HG03025 (cell line): Measurements from ENCODE around the gene HLA-DPA1.

Experiments used
- ATAC-seq: cut with Tn5 transposase; IDR thresholded peaks from one replicate; pipeline ENCODE4 v1.9.1; 2021; ENCODE audit warnings: mild to moderate bottlenecking, moderate library complexity; ENCODE audit not compliant: unreplicated experiment, low FRiP score

Gene HLA-DPA1

DNA sequence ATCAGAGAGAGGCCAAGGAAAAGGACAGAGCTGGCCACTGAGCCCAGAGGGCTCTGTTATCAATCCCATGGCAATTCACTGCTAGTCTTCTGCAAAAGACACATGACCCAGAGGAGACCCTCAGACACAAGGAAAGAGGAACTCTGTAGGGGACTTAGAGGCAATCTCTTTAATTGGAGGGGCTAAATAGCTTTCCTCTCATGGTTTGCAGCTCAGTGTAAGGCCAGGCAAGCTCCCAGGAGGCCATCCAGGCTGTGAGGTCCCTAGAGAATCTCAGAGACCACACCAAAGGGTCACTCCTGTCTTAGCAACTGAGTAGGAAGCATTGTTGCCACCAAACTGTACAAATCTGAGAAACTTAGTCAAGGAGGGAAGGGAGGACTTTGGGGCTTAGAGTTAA, 54.1 kb downstream of the HLA-DPA1 start:
- no peak for ATAC-seq

- ATAC-seq: no peak
Measured at GRCh38 chr6:33018904-33019303, 54.5 kb downstream of the HLA-DPA1 start.

DNA sequence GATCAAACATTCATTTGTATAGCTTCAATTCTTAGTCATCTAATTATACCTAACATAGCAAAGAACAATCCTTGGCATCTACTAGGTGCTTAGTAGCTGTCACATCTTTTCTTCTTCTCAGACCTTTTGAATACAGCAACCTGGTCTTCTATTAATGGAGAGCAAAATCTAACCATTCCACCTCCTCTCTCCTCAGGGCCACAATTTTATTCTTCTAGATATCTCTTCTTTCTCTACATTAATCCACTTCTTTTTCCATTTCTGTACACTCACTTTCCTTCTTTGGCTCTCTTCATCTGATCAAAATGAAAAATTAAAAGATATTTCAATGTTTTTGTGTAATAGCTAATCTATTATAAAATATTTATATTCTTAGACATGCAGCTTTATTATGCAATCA, 55.0 kb downstream of the HLA-DPA1 start:
- ATAC-seq: no peak

DNA sequence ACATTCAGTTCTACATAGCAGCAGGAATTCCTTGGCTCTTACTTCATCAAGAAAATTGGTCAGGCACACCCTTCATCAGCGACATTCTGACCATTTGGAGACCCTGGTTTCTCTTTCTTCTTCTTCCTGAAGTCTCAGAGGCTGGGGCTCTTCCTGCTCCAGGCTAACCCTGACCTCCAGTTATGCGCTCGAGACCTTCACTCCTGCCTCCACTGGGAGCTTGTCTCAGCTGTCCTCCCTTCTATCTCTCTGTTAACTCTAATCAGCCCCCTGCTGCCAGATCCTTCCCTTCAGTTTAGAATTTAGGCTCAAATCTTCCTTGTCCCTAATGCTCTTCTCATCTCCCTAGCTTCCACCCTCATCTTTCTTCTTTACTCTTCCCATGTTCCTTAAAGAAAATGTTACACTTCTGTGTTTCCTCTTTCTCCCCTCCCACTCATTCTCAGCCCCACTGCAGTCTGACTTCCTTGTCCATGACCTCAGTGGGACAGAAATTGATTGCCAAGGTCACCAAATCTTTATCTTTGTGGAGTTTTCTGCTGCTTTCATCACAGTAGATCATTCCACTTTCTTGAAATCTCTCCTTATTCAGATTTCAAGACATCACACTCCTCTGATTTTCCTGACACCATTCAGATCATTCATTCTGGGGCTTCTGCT, 55.6 kb downstream of the HLA-DPA1 start:
- ATAC-seq: no peak

GRCh38 chr6:33017018-33017417, 56.4 kb downstream of the HLA-DPA1 start:
- ATAC-seq: no peak

DNA sequence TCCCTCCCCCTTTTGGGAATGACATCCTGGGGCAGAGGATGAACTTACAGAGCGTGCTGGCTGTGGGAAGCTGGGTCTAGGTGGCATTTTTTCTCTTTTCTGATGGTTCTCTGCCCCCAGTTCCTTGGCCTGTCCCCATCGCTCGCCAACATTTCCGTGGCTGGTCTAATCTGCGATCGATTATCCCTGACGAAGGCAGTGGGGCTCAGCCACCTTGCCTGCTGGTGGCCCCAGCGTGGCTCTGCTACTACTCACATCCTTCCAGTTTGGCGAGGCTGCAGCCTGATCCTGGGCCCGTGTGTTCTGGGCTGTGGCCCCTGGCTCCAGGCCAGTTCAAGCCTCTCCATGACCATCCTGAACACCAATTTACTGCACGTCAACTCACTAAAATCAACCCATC, 57.7 kb downstream of the HLA-DPA1 start:
- no peak for ATAC-seq

- ATAC-seq: no peak
Measured at GRCh38 chr6:33014841-33015634, 58.4 kb downstream of the HLA-DPA1 start.
